Sciatic nerve (tissue), 2 donors: ENCODE measurements around the gene PPP1R10. TPM values are rescaled to one million over a fixed set of nuclear protein-coding genes. Genes with fewer than 3 reads are reported as not detected.

Experiments used
- ATAC-seq: fragments of 200-7000 bp; cut with Tn5 transposase; one replicate; pipeline ENCODE4 v1.9.1; 2020; ENCODE audit warnings: mild to moderate bottlenecking, moderate library complexity
- DNase-seq: peaks from one replicate; pipeline ENCODE4 v3.0.0-alpha.2; 2020; ENCODE audit warnings: low spot score
- intact Hi-C: fragments of 100-400 bp; cut with DNase I; formaldehyde crosslinking; loops from one replicate; pipeline ENCODE4 v1.14.2; 2022
- microRNA-seq: library from miRNA; unstranded; fragments of <30 nt; microRNA quantifications from one replicate; pipeline ENCODE4 v1.2.0, GENCODE V29; 2020
- total RNA-seq: library from RNA; stranded (reverse); fragmentation: NEBNext Ultra II Directional; extraction: Animal tissue kit (Norgen Biotek cat#: 25700); gene quantifications from one replicate; pipeline ENCODE4 v1.2.1, GENCODE V29; 2021
- donor health status: DM: no; HTN: no; CAD: no.
- donor health status: DM: no; HTN: no; CAD: no.

PPP1R10 gene
- total RNA-seq, 1 donor from 2014 or later: 76.9 TPM

GRCh38 chr6:30568245-30568644 lies 48.8 kb downstream of the PPP1R10 start:
- intact Hi-C loops: no loop called here
- ATAC-seq: no peak
- DNase-seq: no peak

- DNase-seq (no peak), ATAC-seq (no peak)
- intact Hi-C loops: no loop called here
These were observed 51.3 kb downstream of the PPP1R10 start for GRCh38 chr6:30565772-30566171.

GRCh38 chr6:30564114-30564513 lies 52.9 kb downstream of the PPP1R10 start:
- intact Hi-C loops: no loop called here
- DNase-seq: no peak
- ATAC-seq: no peak

GRCh38 chr6:30562470-30563425 lies 54.3 kb downstream of the PPP1R10 start:
- intact Hi-C loops: no loop called here
- ATAC-seq: no peak
- DNase-seq: no peak

- DNase-seq (no peak), ATAC-seq (no peak)
- intact Hi-C loops: no loop called here
These were observed 56.1 kb downstream of the PPP1R10 start for GRCh38 chr6:30560930-30561329.

- intact Hi-C loops: no loop called here
- DNase-seq: no peak
- ATAC-seq: no peak
These were observed 59.4 kb downstream of the PPP1R10 start for GRCh38 chr6:30557683-30557981.

- ATAC-seq (peak; percentile 93), DNase-seq (peak; percentile 92)
- intact Hi-C loops: no loop called here
These were observed 59.9 kb downstream of the PPP1R10 start, which contains the start of gene PRR3 for GRCh38 chr6:30556906-30557682. Gene PRR3 (plus strand): TSS chr6:30557295. CDS start chr6:30557345, 50 bp downstream.

- peak; percentile 87 for ATAC-seq
- intact Hi-C loops: no loop called here
- peak; percentile 96 for DNase-seq
These were observed 60.8 kb downstream of the PPP1R10 start, which contains the start of gene GNL1 for GRCh38 chr6:30556066-30556905. Gene GNL1 (minus strand): TSS chr6:30556489. CDS start chr6:30556203, 286 bp downstream.

GRCh38 chr6:30555816-30556065 lies 61.3 kb downstream of the PPP1R10 start:
- intact Hi-C loops: no loop called here
- DNase-seq (peak; percentile 88), ATAC-seq (no peak)

- peak; percentile 48 for ATAC-seq
- intact Hi-C loops: no loop called here
- peak; percentile 80 for DNase-seq
These were observed 61.9 kb downstream of the PPP1R10 start for GRCh38 chr6:30554962-30555815.

GRCh38 chr6:30554404-30554803 lies 62.6 kb downstream of the PPP1R10 start:
- intact Hi-C loops: no loop called here
- no peak for DNase-seq

More at GRCh38 chr6:30554404-30554803, 62.6 kb downstream of the PPP1R10 start:
- no peak for ATAC-seq

Small RNA genes within 50 kb of the gene (microRNA-seq; reads per million reads assigned to microRNA genes)
- gene MIR877: 23.2 reads per million, percentile 35 among the genes with 10 or more reads in this experiment

Other genes starting within 250 kb of the PPP1R10 start
- gene HLA-E, start 127.7 kb downstream of the PPP1R10 start, total RNA-seq: 546 TPM
- gene GNL1, start 60.8 kb downstream of the PPP1R10 start, total RNA-seq: 63.3 TPM
- gene PRR3, start 59.9 kb downstream of the PPP1R10 start, total RNA-seq: 10.9 TPM
- 39.1 TPM for gene ABCF1, start 45.8 kb downstream of the PPP1R10 start, total RNA-seq
- 33.7 TPM for gene MRPS18B, start 597 bp upstream of the PPP1R10 start, total RNA-seq
- 14.8 TPM for gene ATAT1, start 9.6 kb upstream of the PPP1R10 start, total RNA-seq
- 17.0 TPM for gene C6orf136, start 29.9 kb upstream of the PPP1R10 start, total RNA-seq
- 25.2 TPM for gene DHX16, start 55.8 kb upstream of the PPP1R10 start, total RNA-seq
- gene PPP1R18, start 69.4 kb upstream of the PPP1R10 start, total RNA-seq: 93.0 TPM
- 11.0 TPM for gene NRM, start 73.7 kb upstream of the PPP1R10 start, total RNA-seq
- 43.2 TPM for gene MDC1, start 100.0 kb upstream of the PPP1R10 start, total RNA-seq
- gene TUBB, start 103.1 kb upstream of the PPP1R10 start, total RNA-seq: 292 TPM
- 172 TPM for gene FLOT1, start 125.4 kb upstream of the PPP1R10 start, total RNA-seq
- gene IER3, start 127.3 kb upstream of the PPP1R10 start, total RNA-seq: 40.7 TPM